HepG2 (cell line): ENCODE measurements around the gene JPH4. TPM values are rescaled to one million over a fixed set of nuclear protein-coding genes. Genes with fewer than 3 reads are reported as not detected.

Experiments used
- ATF6 ChIP-seq: sonication (generic); formaldehyde crosslinking; conservative IDR thresholded peaks from 2 replicates; pipeline ENCODE4 v1.4.0; 2020; ENCODE audit warnings: missing genetic modification reagents
- ATRX ChIP-seq: sonication (generic); formaldehyde crosslinking; IDR thresholded peaks from 2 replicates; pipeline ENCODE4 v1.4.0; 2020; ENCODE audit warnings: missing genetic modification reagents, borderline replicate concordance
- BCL3 ChIP-seq: sonication (generic); formaldehyde crosslinking; IDR thresholded peaks from 2 replicates; pipeline ENCODE4 v1.5.1; 2020; ENCODE audit warnings: mild to moderate bottlenecking, missing genetic modification reagents, moderate library complexity
- CEBPZ ChIP-seq: IDR thresholded peaks from 2 replicates; pipeline ENCODE4 v1.6.1; 2012; ENCODE audit warnings: low read length, improper control_type of control experiment
- GABPB1 ChIP-seq: IDR thresholded peaks from 2 replicates; pipeline ENCODE4 v1.6.1; 2016; ENCODE audit warnings: mild to moderate bottlenecking, missing genetic modification reagents, moderate library complexity, missing compliant biosample characterization
- HHEX ChIP-seq: IDR thresholded peaks from 2 replicates; pipeline ENCODE4 v1.6.1; 2016; ENCODE audit warnings: control low read depth
- JARID2 ChIP-seq: sonication (generic); formaldehyde crosslinking; IDR thresholded peaks from 2 replicates; pipeline ENCODE4 v1.8.1; 2023; ENCODE audit warnings: missing genetic modification reagents, inconsistent platforms; ENCODE audit not compliant: insufficient replicate concordance
- KLF16 ChIP-seq, 2 experiments: sonication (generic) in 1 of 2; formaldehyde crosslinking in 1 of 2; IDR thresholded peaks; 2 replicates each; pipeline versions ENCODE4 v1.6.1 to v1.8.0; 2016 to 2023; ENCODE audit warnings: missing genetic modification reagents in 2 of 2, missing compliant biosample characterization in 1 of 2
- KMT2A ChIP-seq: sonication (generic); formaldehyde crosslinking; IDR thresholded peaks from 2 replicates; pipeline ENCODE4 v1.4.0; 2020; ENCODE audit warnings: missing genetic modification reagents
- MEIS2 ChIP-seq: sonication (generic); formaldehyde crosslinking; IDR thresholded peaks from 2 replicates; pipeline ENCODE4 v1.9.0; 2021; ENCODE audit warnings: mild to moderate bottlenecking, missing genetic modification reagents
- NFAT5 ChIP-seq: sonication (generic); formaldehyde crosslinking; IDR thresholded peaks from 2 replicates; pipeline ENCODE4 v1.4.0; 2020; ENCODE audit warnings: missing genetic modification reagents
- NR3C1 ChIP-seq: sonication (generic); formaldehyde crosslinking; IDR thresholded peaks from 2 replicates; pipeline ENCODE4 v1.4.0; 2020; ENCODE audit warnings: missing genetic modification reagents
- PHB2 ChIP-seq: fragments of 450-650 bp; IDR thresholded peaks from 2 replicates; pipeline ENCODE4 v1.6.1; 2018; ENCODE audit not compliant: partially characterized antibody
- PPARG ChIP-seq: conservative IDR thresholded peaks from 2 replicates; pipeline ENCODE4 v1.6.1; 2016; ENCODE audit warnings: missing biosample characterization, missing genetic modification reagents
- PREB ChIP-seq: sonication (generic); formaldehyde crosslinking; IDR thresholded peaks from 2 replicates; pipeline ENCODE4 v1.4.0; 2020; ENCODE audit warnings: missing genetic modification reagents
- RFXAP ChIP-seq: sonication (generic); formaldehyde crosslinking; IDR thresholded peaks from 2 replicates; pipeline ENCODE4 v1.4.0; 2020; ENCODE audit warnings: missing genetic modification reagents, borderline replicate concordance
- ZNF678 ChIP-seq: sonication (generic); formaldehyde crosslinking; IDR thresholded peaks from 2 replicates; pipeline ENCODE4 v1.4.0; 2020; ENCODE audit warnings: mild to moderate bottlenecking, missing genetic modification reagents
- polyA plus RNA-seq, 8 experiments: library from polyadenylated mRNA; depleted of rRNA in 3 of 8; stranded (reverse) in 7 of 8; unstranded in 1 of 8; fragments of >200 nt; fragmentation: Illumina TruSeq in 4 of 8; extraction: Trizol in 4 of 8; gene quantifications; 2 replicates each; pipeline versions ENCODE4 v1.2.1 to v1.2.3, GENCODE V29; 2011 to 2016; ENCODE audit warnings: low read depth in 4 of 8, missing spikeins in 1 of 8, mixed read lengths in 1 of 8; ENCODE audit not compliant: insufficient read depth in 1 of 8
- total RNA-seq, 5 experiments: library from RNA; depleted of rRNA; stranded (reverse); fragments of >200 nt; fragmentation: Illumina TruSeq; extraction: Trizol; gene quantifications; 2 replicates each; pipeline ENCODE4 v1.2.3, GENCODE V29; 2016; ENCODE audit warnings: low read depth in 1 of 5

Gene JPH4
- total and polyA plus RNA-seq, 2 of the 13 experiments (the other 11 are each of a cell fraction or from before 2014, with no cell fraction given), result 0.08 to 0.22 TPM

- no peak for TF ChIP-seq GABPB1
- no peak for TF ChIP-seq NR3C1
- TF ChIP-seq NFAT5 (CRISPR knock-in tag), result no peak
- 0 out of 4 replicates have a peak, but pooled peaks of 1 of the 2 experiments have one; percentile 69 for TF ChIP-seq KLF16 (CRISPR knock-in tag; IDR thresholded peaks at IDR 0.05)
- TF ChIP-seq RFXAP (CRISPR knock-in tag), result no peak
- no peak for TF ChIP-seq KMT2A
- TF ChIP-seq BCL3 (CRISPR knock-in tag), result peak; percentile 17; the same call in 1 of the 2 replicates
- TF ChIP-seq PHB2, result no peak
- TF ChIP-seq ATRX (CRISPR knock-in tag), result no peak
- TF ChIP-seq PPARG, result no peak
- TF ChIP-seq ATF6 (CRISPR knock-in tag), result no peak
- no peak for TF ChIP-seq PREB (CRISPR knock-in tag)
- no peak for TF ChIP-seq ZNF678 (CRISPR knock-in tag)
- TF ChIP-seq CEBPZ, result no peak
- TF ChIP-seq JARID2 (CRISPR knock-in tag), result no peak
- TF ChIP-seq HHEX (CRISPR knock-in tag), result no peak
- TF ChIP-seq MEIS2, result no peak
Observed at GRCh38 chr14:23559926-23560520, 18.6 kb downstream of the JPH4 start (continued).
